Measurements from ENCODE around the gene MPDZ. TPM values are rescaled to one million over a fixed set of nuclear protein-coding genes. Genes with fewer than 3 reads are reported as not detected.

MPDZ gene
- total RNA-seq, 1 donor from 2014 or later: 88.3 TPM

GRCh38 chr9:13284011-13284410 lies 4.5 kb upstream of the MPDZ start:
- Histone ChIP-seq H3K36me3 (no peaks in the 10 kb centered on the region), H3K27me3 (no peaks in the 10 kb centered on the region), H3K9ac (no peak overlapping the region), H3K4me1 (peaks cover 30% of the 10 kb centered on the region), H4K20me1 (ENCODE audit: low read depth) (no peaks in the 10 kb centered on the region), H2AFZ (replicated peaks) (no peak overlapping the region), H3K27ac (no peak overlapping the region), H3K79me2 (ENCODE audit: low read depth) (no peaks in the 10 kb centered on the region), H3K4me3 (no peak overlapping the region), H3F3A (ENCODE audit: low read depth) (peaks cover 6% of the 10 kb centered on the region), H3K9me3 (ENCODE audit: low read depth) (no peaks in the 10 kb centered on the region), H3K4me2 (no peak overlapping the region)
- DNase-seq (ENCODE audit: low spot score): no peak
- H3K9me3 Mint-ChIP-seq: no peaks in the 10 kb centered on the region
- TF ChIP-seq EZH2 (IDR thresholded peaks at IDR 0.05) (no peak), EZH2phosphoT487 (IDR thresholded peaks at IDR 0.05) (no peak)
- H3K36me3 Mint-ChIP-seq: no peaks in the 10 kb centered on the region
- peaks cover 2% of the 10 kb centered on the region for H3K27me3 Mint-ChIP-seq (ENCODE audit: insufficient read depth, low read depth)
- no peak overlapping the region for H3K4me3 Mint-ChIP-seq
- peak overlapping the region; percentile 10 for H3K27ac Mint-ChIP-seq
- H3K4me1 Mint-ChIP-seq: peaks cover 40% of the 10 kb centered on the region

GRCh38 chr9:13282998-13283397 lies 3.5 kb upstream of the MPDZ start:
- no peak for TF ChIP-seq CTCF (IDR thresholded peaks at IDR 0.05)
- no peak for TF ChIP-seq EZH2phosphoT487 (IDR thresholded peaks at IDR 0.05)
- TF ChIP-seq EZH2 (IDR thresholded peaks at IDR 0.05): no peak
- H3K4me3 ChIP-seq: no peak overlapping the region
- Mint-ChIP-seq H3K27me3 (ENCODE audit: insufficient read depth, low read depth) (peaks cover 6% of the 10 kb centered on the region), H3K36me3 (no peaks in the 10 kb centered on the region), H3K27ac (no peak overlapping the region), H3K4me1 (peaks cover 42% of the 10 kb centered on the region), H3K9me3 (no peaks in the 10 kb centered on the region), H3K4me3 (no peak overlapping the region)
- no peaks in the 10 kb centered on the region for H3K9me3 ChIP-seq (ENCODE audit: low read depth)
- H3K27me3 ChIP-seq: no peaks in the 10 kb centered on the region
- H3K9ac ChIP-seq: no peak overlapping the region
- no peaks in the 10 kb centered on the region for H4K20me1 ChIP-seq (ENCODE audit: low read depth)
- peak; percentile 26 for DNase-seq (ENCODE audit: low spot score)
- no peak overlapping the region for H3K4me2 ChIP-seq
- no peaks in the 10 kb centered on the region for H3K36me3 ChIP-seq
- peaks cover 8% of the 10 kb centered on the region for H3K79me2 ChIP-seq (ENCODE audit: low read depth)
- H2AFZ ChIP-seq (replicated peaks): no peak overlapping the region
- H3F3A ChIP-seq (ENCODE audit: low read depth): peaks cover 6% of the 10 kb centered on the region
- H3K4me1 ChIP-seq: peaks cover 30% of the 10 kb centered on the region
- H3K27ac ChIP-seq: no peak overlapping the region

- peak overlapping the region; percentile 3 for H3K4me2 ChIP-seq
- no peak overlapping the region for H2AFZ ChIP-seq (replicated peaks)
Measured at GRCh38 chr9:13281356-13282016, 2.0 kb upstream of the MPDZ start.

More at GRCh38 chr9:13281356-13282016, 2.0 kb upstream of the MPDZ start:
- Histone ChIP-seq H3K36me3 (no peaks in the 10 kb centered on the region), H3K9ac (no peak overlapping the region), H3K9me3 (ENCODE audit: low read depth) (no peaks in the 10 kb centered on the region), H3K79me2 (ENCODE audit: low read depth) (peaks cover 23% of the 10 kb centered on the region), H3K4me1 (peaks cover 42% of the 10 kb centered on the region), H3F3A (ENCODE audit: low read depth) (peaks cover 10% of the 10 kb centered on the region), H4K20me1 (ENCODE audit: low read depth) (peaks cover 5% of the 10 kb centered on the region), H3K4me3 (no peak overlapping the region), H3K27ac (no peak overlapping the region), H3K27me3 (no peaks in the 10 kb centered on the region)
- Mint-ChIP-seq H3K9me3 (peaks cover 1% of the 10 kb centered on the region), H3K4me1 (peaks cover 49% of the 10 kb centered on the region), H3K4me3 (peak overlapping the region; percentile 37), H3K27me3 (ENCODE audit: insufficient read depth, low read depth) (peaks cover 6% of the 10 kb centered on the region), H3K27ac (no peak overlapping the region), H3K36me3 (peaks cover 7% of the 10 kb centered on the region)
- no peak for TF ChIP-seq CTCF (IDR thresholded peaks at IDR 0.05)
- TF ChIP-seq EZH2phosphoT487 (IDR thresholded peaks at IDR 0.05): no peak
- no peak for TF ChIP-seq EZH2 (IDR thresholded peaks at IDR 0.05)
- no peak for DNase-seq (ENCODE audit: low spot score)

Measured in neural progenitor cell (in vitro differentiated cells).